Measurements from ENCODE around the gene FEZ2. TPM values are rescaled to one million over a fixed set of nuclear protein-coding genes. Genes with fewer than 3 reads are reported as not detected.

The FEZ2 gene
- total RNA-seq, 1 experiment from 2014 or later = 47.6 TPM

DNA sequence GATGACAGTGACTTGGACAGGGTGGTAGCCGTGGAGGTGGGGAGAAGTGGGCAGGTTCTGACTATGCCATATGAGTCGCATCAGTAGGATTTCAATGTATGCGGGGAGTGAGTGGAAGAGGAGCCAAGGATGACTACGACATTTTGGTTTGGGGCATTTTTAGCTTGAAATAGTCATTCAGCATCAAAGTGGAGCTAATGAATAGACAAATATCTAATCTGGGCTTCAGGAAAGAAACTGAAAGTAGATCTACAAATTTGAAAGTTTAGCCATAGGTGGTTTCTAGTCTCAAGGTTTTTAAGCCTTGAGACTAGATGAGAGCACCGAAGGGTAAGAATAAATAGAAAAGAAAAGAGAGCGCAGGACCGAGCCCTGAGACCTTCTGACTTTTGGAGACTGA is 58.3 kb downstream of the FEZ2 start:
- Mint-ChIP-seq H3K27me3 (ENCODE audit: unreplicated experiment) (no peaks in the 10 kb centered on the region), H3K36me3 (ENCODE audit: insufficient read depth, unreplicated experiment) (peaks cover 12% of the 10 kb centered on the region), H3K4me1 (ENCODE audit: low read depth, unreplicated experiment) (no peaks in the 10 kb centered on the region), H3K4me3 (ENCODE audit: low read depth, unreplicated experiment) (no peak overlapping the region), H3K27ac (ENCODE audit: unreplicated experiment) (no peak overlapping the region), H3K9me3 (ENCODE audit: low read depth, unreplicated experiment) (no peaks in the 10 kb centered on the region)
- TF ChIP-seq, protein P1, sequence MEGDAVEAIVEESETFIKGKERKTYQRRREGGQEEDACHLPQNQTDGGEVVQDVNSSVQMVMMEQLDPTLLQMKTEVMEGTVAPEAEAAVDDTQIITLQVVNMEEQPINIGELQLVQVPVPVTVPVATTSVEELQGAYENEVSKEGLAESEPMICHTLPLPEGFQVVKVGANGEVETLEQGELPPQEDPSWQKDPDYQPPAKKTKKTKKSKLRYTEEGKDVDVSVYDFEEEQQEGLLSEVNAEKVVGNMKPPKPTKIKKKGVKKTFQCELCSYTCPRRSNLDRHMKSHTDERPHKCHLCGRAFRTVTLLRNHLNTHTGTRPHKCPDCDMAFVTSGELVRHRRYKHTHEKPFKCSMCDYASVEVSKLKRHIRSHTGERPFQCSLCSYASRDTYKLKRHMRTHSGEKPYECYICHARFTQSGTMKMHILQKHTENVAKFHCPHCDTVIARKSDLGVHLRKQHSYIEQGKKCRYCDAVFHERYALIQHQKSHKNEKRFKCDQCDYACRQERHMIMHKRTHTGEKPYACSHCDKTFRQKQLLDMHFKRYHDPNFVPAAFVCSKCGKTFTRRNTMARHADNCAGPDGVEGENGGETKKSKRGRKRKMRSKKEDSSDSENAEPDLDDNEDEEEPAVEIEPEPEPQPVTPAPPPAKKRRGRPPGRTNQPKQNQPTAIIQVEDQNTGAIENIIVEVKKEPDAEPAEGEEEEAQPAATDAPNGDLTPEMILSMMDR (IDR thresholded peaks at IDR 0.05; ENCODE audit: unreplicated experiment) = no peak
- BruUV-seq (replicated peaks) = no TSS peak
- DNase-seq = no peak
- intact Hi-C loops (cut with micrococcal nuclease; ENCODE audit: unreplicated experiment) = no loop called here
- CTCF ChIA-PET = no interaction called here

DNA sequence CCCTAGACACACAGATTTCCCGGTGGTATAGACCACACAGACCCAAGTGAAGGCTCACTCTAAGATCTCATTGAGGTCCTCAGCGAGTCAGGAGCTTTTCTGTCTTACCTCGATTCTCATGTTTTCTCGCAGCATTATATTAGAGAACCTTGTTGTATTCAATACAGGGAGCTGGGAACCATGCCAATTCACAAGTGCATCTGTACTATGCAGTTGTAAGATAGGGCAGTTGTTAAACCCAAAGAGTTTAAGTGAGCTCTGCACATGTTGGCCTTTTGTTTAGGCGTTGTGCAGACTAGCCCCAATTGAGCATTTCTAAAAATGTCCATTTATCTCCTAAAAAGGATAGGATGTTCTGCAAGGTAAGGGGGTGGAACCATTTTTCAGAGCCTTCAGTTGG is 59.6 kb downstream of the FEZ2 start:
- H3K4me3 Mint-ChIP-seq (ENCODE audit: low read depth, unreplicated experiment) = no peak overlapping the region

DNA sequence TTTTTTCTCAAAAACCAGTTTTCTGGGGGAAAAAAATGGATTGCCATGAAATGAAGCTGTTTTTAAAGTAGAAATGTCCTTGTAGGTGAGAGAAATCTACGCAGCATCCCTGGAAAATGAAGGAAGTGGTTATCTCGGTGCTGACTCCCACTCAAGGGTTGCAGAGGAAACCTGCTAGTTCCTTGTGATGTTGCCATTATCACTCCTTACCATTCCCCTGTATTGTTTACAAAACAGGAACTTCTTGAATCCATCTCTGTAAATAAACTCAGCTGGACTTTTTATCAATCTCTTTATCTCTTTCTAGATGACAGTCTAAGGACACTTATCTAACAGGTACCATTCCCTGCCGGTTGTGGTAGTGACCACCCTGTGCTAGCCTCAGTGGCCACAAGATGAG is 61.2 kb downstream of the FEZ2 start:
- H3K27me3 Mint-ChIP-seq (ENCODE audit: unreplicated experiment) = no peaks in the 10 kb centered on the region
- H3K9me3 Mint-ChIP-seq (ENCODE audit: low read depth, unreplicated experiment) = no peaks in the 10 kb centered on the region
- H3K4me1 Mint-ChIP-seq (ENCODE audit: low read depth, unreplicated experiment) = no peaks in the 10 kb centered on the region
- no TSS peak for BruUV-seq (replicated peaks)
- intact Hi-C loops (cut with micrococcal nuclease; ENCODE audit: unreplicated experiment) = no loop called here
- H3K4me3 Mint-ChIP-seq (ENCODE audit: low read depth, unreplicated experiment) = no peak overlapping the region
- no peak overlapping the region for H3K27ac Mint-ChIP-seq (ENCODE audit: unreplicated experiment)
- TF ChIP-seq, protein P1 (IDR thresholded peaks at IDR 0.05; ENCODE audit: unreplicated experiment) = no peak
- CTCF ChIA-PET = no interaction called here
- no peak for DNase-seq
- H3K36me3 Mint-ChIP-seq (ENCODE audit: insufficient read depth, unreplicated experiment) = peaks cover 7% of the 10 kb centered on the region

More for the DNA sequence above, 59.6 kb downstream of the FEZ2 start:
- Mint-ChIP-seq H3K36me3 (ENCODE audit: insufficient read depth, unreplicated experiment) (peaks cover 12% of the 10 kb centered on the region), H3K4me1 (ENCODE audit: low read depth, unreplicated experiment) (no peaks in the 10 kb centered on the region), H3K9me3 (ENCODE audit: low read depth, unreplicated experiment) (no peaks in the 10 kb centered on the region), H3K27me3 (ENCODE audit: unreplicated experiment) (no peaks in the 10 kb centered on the region), H3K27ac (ENCODE audit: unreplicated experiment) (no peak overlapping the region)
- BruUV-seq (replicated peaks) = no TSS peak
- no peak for DNase-seq
- TF ChIP-seq, protein P1 (IDR thresholded peaks at IDR 0.05; ENCODE audit: unreplicated experiment) = no peak
- intact Hi-C loops (cut with micrococcal nuclease; ENCODE audit: unreplicated experiment) = no loop called here
- CTCF ChIA-PET = no interaction called here

DNA sequence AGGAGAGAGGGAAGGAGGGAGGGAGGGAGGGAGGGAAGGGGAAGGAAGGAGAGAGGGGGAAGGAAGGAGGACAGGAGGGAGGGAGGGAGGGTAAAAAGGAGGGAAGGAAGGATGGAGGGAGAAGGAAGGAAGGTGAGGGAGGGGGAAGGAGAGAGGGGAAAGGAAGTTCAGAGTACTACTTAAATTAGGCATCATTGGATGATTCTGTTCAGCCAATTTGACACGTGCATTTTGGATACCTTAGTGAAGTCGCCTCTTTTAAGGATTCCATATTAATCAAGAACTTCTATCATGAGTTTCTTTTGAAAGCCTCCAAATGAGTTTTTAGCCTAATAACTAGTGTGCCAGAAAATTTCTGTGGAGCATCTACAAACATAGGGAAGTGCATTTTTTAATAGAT is 62.9 kb downstream of the FEZ2 start:
- no peaks in the 10 kb centered on the region for H3K9me3 Mint-ChIP-seq (ENCODE audit: low read depth, unreplicated experiment)
- TF ChIP-seq, protein P1 (IDR thresholded peaks at IDR 0.05; ENCODE audit: unreplicated experiment) = no peak
- BruUV-seq (replicated peaks) = no TSS peak
- intact Hi-C loops (cut with micrococcal nuclease; ENCODE audit: unreplicated experiment) = no loop called here
- H3K36me3 Mint-ChIP-seq (ENCODE audit: insufficient read depth, unreplicated experiment) = peaks cover 6% of the 10 kb centered on the region
- H3K4me1 Mint-ChIP-seq (ENCODE audit: low read depth, unreplicated experiment) = no peaks in the 10 kb centered on the region
- no peaks in the 10 kb centered on the region for H3K27me3 Mint-ChIP-seq (ENCODE audit: unreplicated experiment)
- DNase-seq = no peak
- H3K27ac Mint-ChIP-seq (ENCODE audit: unreplicated experiment) = no peak overlapping the region
- CTCF ChIA-PET = no interaction called here
- no peak overlapping the region for H3K4me3 Mint-ChIP-seq (ENCODE audit: low read depth, unreplicated experiment)
